GM10248 (cell line): ENCODE data around the gene TEKT3.

Experiments used
- CTCF ChIA-PET: fragments of 300-600 bp; sonication (Branson Sonifier 250); formaldehyde crosslinking; extraction: SDS; loops from one replicate; lab custom pipeline; 2021; ENCODE audit warnings: antibody characterized with exemption; lab: Yijun Ruan, JAX
- POLR2A ChIA-PET: fragments of 350-650 bp; sonication (Branson Sonifier 250); formaldehyde crosslinking; extraction: SDS; loops from one replicate; lab custom pipeline; 2020; ENCODE audit warnings: antibody characterized with exemption; lab: Yijun Ruan, JAX
- DNase-seq: peaks from one replicate; pipeline ENCODE4 v3.0.0; 2012; ENCODE audit errors: extremely low spot score
- TF ChIP-seq, protein P1 (sequence below): IDR thresholded peaks from 2 replicates; pipeline ENCODE4 v1.5.1; 2012; ENCODE audit warnings: mild to moderate bottlenecking, low read depth; ENCODE audit errors: extremely low read depth, missing control alignments, control extremely low read depth

The TEKT3 gene

DNA sequence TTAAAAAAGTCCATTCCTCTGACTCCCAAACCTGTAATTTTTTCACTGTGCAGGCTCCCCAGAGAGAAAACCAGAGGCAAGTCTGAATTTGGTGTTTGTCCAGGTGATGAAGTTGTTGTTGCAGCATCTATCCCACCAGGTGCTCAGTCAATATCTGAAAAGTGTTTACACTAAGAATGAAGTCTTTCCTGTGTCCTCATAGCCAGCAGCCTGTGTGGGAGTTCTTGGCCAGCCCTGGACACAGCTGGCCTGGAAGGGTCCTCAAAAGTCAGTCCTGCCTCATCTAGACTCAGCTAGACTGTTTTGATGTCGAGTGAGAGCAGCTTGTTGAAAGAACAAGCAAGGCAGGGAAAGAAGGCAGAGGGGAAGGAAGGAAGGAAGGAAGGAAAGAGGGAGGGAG is 72.9 kb downstream of the TEKT3 start:
- no peak for DNase-seq
- CTCF ChIA-PET = interaction anchor here (0.8 kb wide), 1 partner anchor 235 kb away, joined by 3 read pairs; no protein-coding TSS in a partner anchor
- TF ChIP-seq, protein P1, sequence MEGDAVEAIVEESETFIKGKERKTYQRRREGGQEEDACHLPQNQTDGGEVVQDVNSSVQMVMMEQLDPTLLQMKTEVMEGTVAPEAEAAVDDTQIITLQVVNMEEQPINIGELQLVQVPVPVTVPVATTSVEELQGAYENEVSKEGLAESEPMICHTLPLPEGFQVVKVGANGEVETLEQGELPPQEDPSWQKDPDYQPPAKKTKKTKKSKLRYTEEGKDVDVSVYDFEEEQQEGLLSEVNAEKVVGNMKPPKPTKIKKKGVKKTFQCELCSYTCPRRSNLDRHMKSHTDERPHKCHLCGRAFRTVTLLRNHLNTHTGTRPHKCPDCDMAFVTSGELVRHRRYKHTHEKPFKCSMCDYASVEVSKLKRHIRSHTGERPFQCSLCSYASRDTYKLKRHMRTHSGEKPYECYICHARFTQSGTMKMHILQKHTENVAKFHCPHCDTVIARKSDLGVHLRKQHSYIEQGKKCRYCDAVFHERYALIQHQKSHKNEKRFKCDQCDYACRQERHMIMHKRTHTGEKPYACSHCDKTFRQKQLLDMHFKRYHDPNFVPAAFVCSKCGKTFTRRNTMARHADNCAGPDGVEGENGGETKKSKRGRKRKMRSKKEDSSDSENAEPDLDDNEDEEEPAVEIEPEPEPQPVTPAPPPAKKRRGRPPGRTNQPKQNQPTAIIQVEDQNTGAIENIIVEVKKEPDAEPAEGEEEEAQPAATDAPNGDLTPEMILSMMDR = no peak
- POLR2A ChIA-PET = no interaction called here

DNA sequence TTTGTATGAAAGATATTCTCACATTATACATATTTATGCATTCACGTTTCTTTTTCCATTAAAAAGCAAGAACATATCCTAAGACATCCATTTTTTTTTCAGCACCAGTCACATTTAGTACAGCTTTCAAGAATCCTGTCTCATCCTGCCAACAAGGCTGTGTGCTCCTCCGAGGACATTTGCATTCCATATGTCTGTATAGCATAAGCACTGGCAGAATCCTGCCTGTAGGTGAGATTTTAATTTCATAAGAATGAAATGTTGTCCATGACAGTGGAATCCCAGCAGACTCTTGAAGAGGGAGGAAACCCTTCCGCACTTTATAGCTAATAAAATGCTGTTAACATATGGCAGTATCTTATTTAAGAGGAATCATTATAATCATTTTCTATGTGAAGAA is 73.4 kb downstream of the TEKT3 start:
- DNase-seq = no peak

DNA sequence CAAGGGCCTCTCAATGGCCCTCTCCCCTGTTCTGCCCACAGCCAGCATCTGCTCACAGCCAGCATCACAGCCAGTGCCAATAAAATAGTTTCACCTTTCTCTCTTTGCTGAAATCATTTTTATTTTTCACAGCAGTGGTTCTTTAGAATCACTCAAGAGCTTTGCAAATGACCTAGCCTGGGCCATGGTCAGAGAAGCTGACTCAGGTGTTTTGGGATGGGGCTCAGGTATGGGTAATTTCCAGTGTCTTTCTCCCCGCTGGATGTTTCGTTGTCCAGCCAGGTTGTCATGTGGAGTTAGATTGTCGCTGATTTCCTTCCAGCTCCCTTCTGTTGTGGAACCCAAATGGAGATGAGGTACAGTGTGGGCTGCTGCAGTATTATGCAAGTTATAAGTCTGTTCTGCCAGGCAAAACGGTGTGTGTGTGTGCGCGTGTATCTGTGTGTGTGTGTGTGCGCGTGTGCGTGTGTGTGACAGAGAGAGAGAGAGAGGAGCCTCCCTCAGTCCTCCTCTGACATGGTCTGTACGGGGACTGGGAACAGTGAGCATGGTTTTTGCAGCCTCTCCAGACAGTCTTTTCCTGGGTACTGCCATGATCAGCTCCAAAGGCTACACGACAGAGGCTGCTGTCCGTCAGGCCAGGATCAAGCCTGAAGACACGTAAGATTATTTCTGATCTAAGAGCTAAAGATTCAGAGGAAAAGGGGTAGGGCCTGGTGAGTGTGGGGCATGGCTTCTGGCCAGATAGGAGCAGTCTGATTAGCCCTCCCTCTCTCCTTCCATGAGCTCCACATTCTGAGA is 74.9 kb downstream of the TEKT3 start:
- ChIA-PET CTCF (interaction anchor here (1.1 to 1.9 kb wide), 3 partner anchors 9 to 236 kb away, joined by 4 to 6 read pairs (median 5); no protein-coding TSS in a partner anchor), POLR2A (no interaction called here)
- no peak for DNase-seq
- TF ChIP-seq, protein P1 = no peak

More for the DNA sequence above, 73.4 kb downstream of the TEKT3 start:
- TF ChIP-seq, protein P1 = no peak
- CTCF ChIA-PET = interaction anchor here (0.8 to 1.9 kb wide), 2 partner anchors 10 to 235 kb away, joined by 3 to 5 read pairs; no protein-coding TSS in a partner anchor
- POLR2A ChIA-PET = no interaction called here

DNA sequence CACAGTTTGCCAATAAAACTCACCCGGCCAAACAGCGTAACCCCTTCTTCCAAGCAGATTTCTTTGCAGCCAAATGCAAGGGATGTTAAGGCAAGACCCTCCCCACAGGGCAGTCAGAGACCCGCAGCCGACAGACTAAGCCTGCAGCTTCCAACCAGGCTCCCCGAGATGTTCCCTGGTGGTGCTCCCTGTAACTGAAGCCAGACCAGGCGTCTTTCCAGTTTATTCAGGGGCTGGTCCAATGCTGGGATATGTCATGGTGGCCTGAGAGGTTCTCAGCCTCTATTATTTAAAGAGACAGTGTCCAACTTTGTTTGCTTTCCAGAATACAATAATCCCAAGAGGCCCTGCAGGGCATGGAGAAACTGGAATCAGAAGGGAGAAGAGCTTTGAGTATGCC is 76.3 kb downstream of the TEKT3 start, which contains the start of gene PMP22:
Gene PMP22, minus strand, starts transcription at position 196 of the 400 bp plus-strand sequence. CDS start 4,599 bp downstream, outside the sequence.
- POLR2A ChIA-PET = no interaction called here

DNA sequence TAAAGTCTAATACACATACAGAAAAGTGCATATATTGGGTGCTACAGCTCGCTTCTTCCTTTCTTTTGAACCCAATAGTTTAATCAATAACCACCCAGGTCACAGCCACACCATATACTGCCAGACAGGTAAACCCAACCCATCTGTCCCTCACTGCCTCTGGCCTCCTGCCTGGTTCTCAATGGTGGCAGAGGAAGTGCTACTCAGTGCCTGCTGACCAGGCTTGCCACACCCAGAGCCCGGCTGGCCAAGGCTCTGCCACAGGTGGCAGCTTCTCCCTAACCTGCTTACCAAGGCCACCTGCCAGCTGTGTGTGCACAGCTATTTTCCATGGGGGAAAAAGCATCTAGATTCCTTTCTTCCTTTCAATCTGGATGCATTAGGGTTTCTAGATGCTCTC is 76.9 kb downstream of the TEKT3 start:
- DNase-seq = no peak
- POLR2A ChIA-PET = no interaction called here
- TF ChIP-seq, protein P1 = no peak
- CTCF ChIA-PET = interaction anchor here (1.1 to 2.4 kb wide), 2 partner anchors 11 to 239 kb away, joined by 3 to 10 read pairs; no protein-coding TSS in a partner anchor

More for the DNA sequence above, 76.3 kb downstream of the TEKT3 start, which contains the start of gene PMP22:
- CTCF ChIA-PET = no interaction called here
- DNase-seq = no peak
- TF ChIP-seq, protein P1 = no peak

DNA sequence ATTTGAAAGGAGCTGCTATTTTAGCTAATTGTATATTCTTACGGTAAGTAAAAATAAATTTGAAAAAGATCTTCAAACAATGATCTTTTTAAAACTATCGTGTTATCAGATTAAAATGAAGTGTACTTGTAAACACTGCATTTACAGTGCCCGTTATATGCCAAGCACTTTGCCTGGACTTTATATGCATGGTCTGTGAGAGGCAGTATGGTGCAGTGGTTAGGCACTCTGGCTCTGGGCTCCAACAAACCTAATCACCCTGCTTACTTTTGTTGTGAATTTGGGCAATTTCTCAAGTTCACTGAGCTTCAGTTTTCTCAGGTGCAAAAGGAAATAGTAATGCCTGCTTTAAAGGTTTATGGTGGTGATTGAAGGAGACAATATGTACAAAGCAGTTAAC is 77.7 kb downstream of the TEKT3 start:
- CTCF ChIA-PET = interaction anchor here (1.1 to 2.4 kb wide), 4 partner anchors 9 to 240 kb away, joined by 3 to 10 read pairs (median 4); no protein-coding TSS in a partner anchor
- DNase-seq = no peak
- TF ChIP-seq, protein P1 = no peak
- POLR2A ChIA-PET = no interaction called here
